ENCODE data around the gene CSNK2A3. TPM values are rescaled to one million over a fixed set of nuclear protein-coding genes. Genes with fewer than 3 reads are reported as not detected.
A peak's percentile ranks its signal among the peaks of the same experiment; 100 is the strongest.

Gene CSNK2A3
- total RNA-seq, 1 donor from 2014 or later = 2.1 TPM

DNA sequence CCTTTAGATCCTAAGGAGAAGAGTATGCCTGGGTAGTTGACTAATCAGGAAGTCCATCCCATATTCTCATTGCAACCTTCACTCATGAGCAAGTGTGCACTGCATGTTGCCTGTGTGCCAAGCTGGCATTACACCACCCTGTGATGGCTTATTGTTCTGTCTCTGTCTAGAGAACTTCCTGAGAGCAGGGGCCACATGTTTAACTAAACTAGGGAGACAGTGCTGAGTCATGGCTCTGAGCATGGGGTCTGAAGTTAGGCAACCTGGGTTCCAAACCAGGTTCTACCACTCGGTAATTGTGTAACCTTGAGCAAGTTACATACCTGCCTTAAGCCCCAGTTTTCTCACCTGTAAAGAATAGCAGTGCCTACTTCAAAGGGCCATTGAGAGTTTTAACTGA is 39.6 kb downstream of the CSNK2A3 start:
- TF ChIP-seq, protein P1, sequence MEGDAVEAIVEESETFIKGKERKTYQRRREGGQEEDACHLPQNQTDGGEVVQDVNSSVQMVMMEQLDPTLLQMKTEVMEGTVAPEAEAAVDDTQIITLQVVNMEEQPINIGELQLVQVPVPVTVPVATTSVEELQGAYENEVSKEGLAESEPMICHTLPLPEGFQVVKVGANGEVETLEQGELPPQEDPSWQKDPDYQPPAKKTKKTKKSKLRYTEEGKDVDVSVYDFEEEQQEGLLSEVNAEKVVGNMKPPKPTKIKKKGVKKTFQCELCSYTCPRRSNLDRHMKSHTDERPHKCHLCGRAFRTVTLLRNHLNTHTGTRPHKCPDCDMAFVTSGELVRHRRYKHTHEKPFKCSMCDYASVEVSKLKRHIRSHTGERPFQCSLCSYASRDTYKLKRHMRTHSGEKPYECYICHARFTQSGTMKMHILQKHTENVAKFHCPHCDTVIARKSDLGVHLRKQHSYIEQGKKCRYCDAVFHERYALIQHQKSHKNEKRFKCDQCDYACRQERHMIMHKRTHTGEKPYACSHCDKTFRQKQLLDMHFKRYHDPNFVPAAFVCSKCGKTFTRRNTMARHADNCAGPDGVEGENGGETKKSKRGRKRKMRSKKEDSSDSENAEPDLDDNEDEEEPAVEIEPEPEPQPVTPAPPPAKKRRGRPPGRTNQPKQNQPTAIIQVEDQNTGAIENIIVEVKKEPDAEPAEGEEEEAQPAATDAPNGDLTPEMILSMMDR (IDR thresholded peaks at IDR 0.05; ENCODE audit: insufficient read depth, low read length, severe bottlenecking) = no peak
- FAIRE-seq (peak; percentile 99), DNase-seq (ENCODE audit: low read depth) (peak; percentile 100)
- no peaks in the 10 kb centered on the region for H3K27me3 ChIP-seq (ENCODE audit: control insufficient read depth, insufficient read depth, low read length)
- no peak overlapping the region for H3K4me3 ChIP-seq (ENCODE audit: low read depth, low read length)
- no peaks in the 10 kb centered on the region for H3K36me3 ChIP-seq (ENCODE audit: control insufficient read depth, insufficient read depth, low read length)

DNA sequence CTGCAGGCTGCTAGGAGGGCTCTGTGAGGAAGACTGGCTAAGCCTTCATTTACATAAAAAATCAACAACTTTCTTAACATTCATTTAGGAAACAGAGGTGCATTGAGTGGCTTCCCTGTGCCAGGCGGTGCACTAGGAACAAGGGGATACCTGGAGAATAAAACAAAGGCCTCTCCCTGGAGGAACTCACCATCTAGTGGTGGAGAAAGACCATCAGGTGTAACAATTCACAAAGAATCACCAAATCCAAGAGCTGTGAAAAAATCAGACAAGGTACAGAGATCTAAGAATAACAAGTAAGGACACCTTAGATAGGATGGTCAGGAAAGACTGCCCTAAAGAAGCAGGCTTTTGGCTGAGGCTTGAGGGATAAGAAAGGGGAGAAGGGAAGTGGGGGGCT is 40.3 kb downstream of the CSNK2A3 start:
- TF ChIP-seq, protein P1 (IDR thresholded peaks at IDR 0.05; ENCODE audit: insufficient read depth, low read length, severe bottlenecking) = no peak
- DNase-seq (ENCODE audit: low read depth) (no peak), FAIRE-seq (no peak)
- H3K4me3 ChIP-seq (ENCODE audit: low read depth, low read length) = no peak overlapping the region
- H3K36me3 ChIP-seq (ENCODE audit: control insufficient read depth, insufficient read depth, low read length) = no peaks in the 10 kb centered on the region
- no peaks in the 10 kb centered on the region for H3K27me3 ChIP-seq (ENCODE audit: control insufficient read depth, insufficient read depth, low read length)

DNA sequence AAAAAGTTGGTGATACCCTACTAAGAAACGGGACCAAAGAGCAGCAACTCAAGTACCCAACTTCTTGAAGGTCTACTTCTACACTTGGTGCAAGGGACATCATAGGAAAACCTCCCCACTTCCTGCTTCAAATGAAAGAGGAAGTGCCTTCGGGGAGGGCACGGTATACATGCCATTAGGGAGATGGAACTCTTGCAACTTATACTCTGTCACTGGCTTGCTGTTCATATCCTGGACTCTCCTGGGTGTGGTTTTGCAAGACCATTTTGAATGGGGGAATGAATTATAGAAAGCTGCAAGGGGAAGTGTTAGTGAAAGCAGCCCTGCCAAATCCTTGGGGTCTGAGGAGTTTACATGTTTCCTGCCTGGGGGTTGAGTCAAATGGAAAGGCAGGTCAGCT is 41.9 kb downstream of the CSNK2A3 start:
- H3K4me3 ChIP-seq (ENCODE audit: low read depth, low read length) = no peak overlapping the region
- FAIRE-seq = no peak
- TF ChIP-seq, protein P1 (IDR thresholded peaks at IDR 0.05; ENCODE audit: insufficient read depth, low read length, severe bottlenecking) = no peak

DNA sequence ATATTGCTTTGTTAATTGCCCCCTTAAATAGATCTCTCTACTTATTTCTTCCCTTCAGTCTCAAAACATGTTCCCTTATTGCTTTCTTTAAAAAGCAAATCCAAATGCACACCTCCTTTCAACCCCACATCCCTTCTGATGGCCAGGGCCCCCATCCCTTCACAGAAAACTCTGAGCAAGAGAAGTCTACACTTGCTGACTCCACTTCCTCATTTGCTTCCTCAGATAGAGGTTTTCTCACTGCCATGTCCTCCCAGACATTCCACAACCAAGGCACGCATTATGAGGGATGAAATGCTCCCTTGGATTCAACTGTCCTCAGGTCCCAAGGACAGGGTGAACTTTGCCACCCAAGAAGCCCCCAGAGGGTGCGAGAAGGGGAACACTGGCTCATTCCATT is 43.1 kb downstream of the CSNK2A3 start:
- Histone ChIP-seq H3K36me3 (ENCODE audit: control insufficient read depth, insufficient read depth, low read length) (no peaks in the 10 kb centered on the region), H3K4me3 (ENCODE audit: low read depth, low read length) (no peak overlapping the region), H3K27me3 (ENCODE audit: control insufficient read depth, insufficient read depth, low read length) (no peaks in the 10 kb centered on the region)
- TF ChIP-seq, protein P1 (IDR thresholded peaks at IDR 0.05; ENCODE audit: insufficient read depth, low read length, severe bottlenecking) = no peak
- FAIRE-seq (no peak), DNase-seq (ENCODE audit: low read depth) (no peak)

More for the DNA sequence above, 41.9 kb downstream of the CSNK2A3 start:
- H3K27me3 ChIP-seq (ENCODE audit: control insufficient read depth, insufficient read depth, low read length) = no peaks in the 10 kb centered on the region
- no peak for DNase-seq (ENCODE audit: low read depth)
- no peaks in the 10 kb centered on the region for H3K36me3 ChIP-seq (ENCODE audit: control insufficient read depth, insufficient read depth, low read length)

DNA sequence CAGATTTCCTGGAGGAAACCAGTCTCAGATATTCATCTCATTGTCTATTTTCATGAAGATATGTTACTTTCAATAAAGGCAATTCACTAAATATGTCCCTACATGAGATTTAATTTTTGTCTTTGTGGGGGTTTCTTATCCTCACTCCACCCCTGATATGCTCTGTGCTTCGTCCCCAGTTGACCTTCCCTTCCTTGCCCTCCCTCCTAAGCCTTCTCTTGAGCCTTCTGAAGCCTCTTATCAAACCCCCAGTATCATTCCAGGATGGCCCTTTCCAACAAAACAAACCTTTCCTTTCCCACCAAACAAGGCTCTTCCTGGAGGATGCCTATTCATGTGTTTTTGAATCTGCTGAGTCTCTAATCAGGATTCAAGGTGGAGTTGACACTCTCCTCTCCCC is 44.8 kb downstream of the CSNK2A3 start:
- Histone ChIP-seq H3K27me3 (ENCODE audit: control insufficient read depth, insufficient read depth, low read length) (no peaks in the 10 kb centered on the region), H3K36me3 (ENCODE audit: control insufficient read depth, insufficient read depth, low read length) (no peaks in the 10 kb centered on the region), H3K4me3 (ENCODE audit: low read depth, low read length) (no peak overlapping the region)
- TF ChIP-seq, protein P1 (IDR thresholded peaks at IDR 0.05; ENCODE audit: insufficient read depth, low read length, severe bottlenecking) = no peak
- DNase-seq (ENCODE audit: low read depth) (no peak), FAIRE-seq (no peak)

DNA sequence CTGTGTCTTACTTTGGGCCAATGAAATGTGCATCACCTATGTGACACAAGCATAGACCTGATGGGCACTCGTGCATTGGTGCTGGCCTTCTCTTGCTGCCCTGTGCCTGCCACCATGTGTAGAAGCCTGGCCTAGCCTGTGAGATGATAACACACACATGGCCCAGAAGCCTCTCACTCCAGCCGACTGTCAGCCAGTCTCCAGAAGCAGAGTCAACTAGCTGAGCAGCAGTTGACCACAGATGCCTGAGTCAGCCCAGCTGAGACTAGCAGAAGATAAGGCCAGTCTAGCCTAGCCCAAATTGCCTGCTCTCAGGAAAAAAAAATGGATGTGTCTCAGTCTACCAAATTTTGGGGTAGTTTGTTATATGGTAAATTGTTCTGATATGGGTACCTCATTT is 46.2 kb downstream of the CSNK2A3 start:
- no peak for FAIRE-seq
- TF ChIP-seq, protein P1 (IDR thresholded peaks at IDR 0.05; ENCODE audit: insufficient read depth, low read length, severe bottlenecking) = no peak
- Histone ChIP-seq H3K27me3 (ENCODE audit: control insufficient read depth, insufficient read depth, low read length) (no peaks in the 10 kb centered on the region), H3K36me3 (ENCODE audit: control insufficient read depth, insufficient read depth, low read length) (no peaks in the 10 kb centered on the region), H3K4me3 (ENCODE audit: low read depth, low read length) (no peak overlapping the region)
- no peak for DNase-seq (ENCODE audit: low read depth)

All from bronchial epithelial cell (primary cell).